Tibial nerve (tissue), 4 donors: ENCODE data around the gene DACT2. TPM values are rescaled to one million over a fixed set of nuclear protein-coding genes. Genes with fewer than 3 reads are reported as not detected.
"Not testable (repeated sequence)": the region's sequence is repeated elsewhere in the genome, so short reads cannot be mapped to it uniquely, and the experiment has no call there.

Experiments used
- DNase-seq, 2 donors: peaks; one replicate each; pipeline ENCODE4 v3.0.0-alpha.2; 2019; ENCODE audit warnings: low spot score in 2 of 2
- H3K27ac ChIP-seq, 4 donors: fragments of 200-600 bp; sonication (generic) in 3 of 4; one replicate each; pipeline ENCODE4 v1.5.1; 2017 to 2019; ENCODE audit warnings: mild to moderate bottlenecking in 1 of 4
- H3K27me3 ChIP-seq, 2 donors: fragments of 200-600 bp; sonication (generic) in 1 of 2; one replicate each; pipeline versions ENCODE4 v1.5.1 to v1.6.0; 2017 to 2019
- H3K36me3 ChIP-seq, 3 donors: fragments of 200-600 bp; sonication (generic); one replicate each; pipeline ENCODE4 v1.5.1; 2018 to 2019
- H3K4me1 ChIP-seq, 4 donors: fragments of 200-600 bp; sonication (generic) in 3 of 4; one replicate each; pipeline ENCODE4 v1.5.1; 2017 to 2019
- H3K4me3 ChIP-seq, 4 donors: fragments of 200-600 bp; sonication (generic) in 3 of 4; one replicate each; pipeline ENCODE4 v1.5.1; 2017 to 2019; ENCODE audit warnings: mild to moderate bottlenecking in 1 of 4, moderate library complexity in 1 of 4
- H3K9me3 ChIP-seq, 4 donors: fragments of 200-600 bp; sonication (generic) in 3 of 4; one replicate each; pipeline ENCODE4 v1.5.1; 2017 to 2019
- CTCF ChIP-seq, 5 experiments: fragments of 200-600 bp in 3 of 5; fragments of 450-650 bp in 2 of 5; sonication (generic) in 3 of 5; IDR thresholded peaks; one replicate each; pipeline ENCODE4 v1.5.1; 2016 to 2019; ENCODE audit warnings: antibody characterized with exemption in 5 of 5, mild to moderate bottlenecking in 3 of 5, moderate library complexity in 2 of 5
- EP300 ChIP-seq, 2 donors: sonication (generic); formaldehyde crosslinking; IDR thresholded peaks; one replicate each; pipeline ENCODE4 v1.6.1; 2017; ENCODE audit warnings: antibody characterized with exemption in 2 of 2, mild to moderate bottlenecking in 1 of 2
- POLR2A ChIP-seq, 2 donors: fragments of 450-650 bp; IDR thresholded peaks; one replicate each; pipeline ENCODE4 v1.6.1; 2017; ENCODE audit warnings: antibody characterized with exemption in 2 of 2, mild to moderate bottlenecking in 2 of 2, moderate library complexity in 2 of 2
- WGBS, 2 donors: methylation state at CpG; one replicate each; pipeline ENCODE4 v1.1.5; 2018; 5-methylcytosine and 5-hydroxymethylcytosine counted together
- total RNA-seq, 4 donors: library from RNA; depleted of rRNA; stranded (reverse); fragments of >200 nt; gene quantifications; one replicate each; pipeline ENCODE4 v1.1.0, GENCODE V29; 2016

Gene DACT2
- total RNA-seq, 4 donors from 2014 or later = 0.30 to 1.5 (median 1.3) TPM; not detected in 1

GRCh38 chr6:168284187-168284586, 35.4 kb downstream of the DACT2 start:
- no peaks in the 10 kb centered on the region for H3K36me3 ChIP-seq
- TF ChIP-seq EP300 (IDR thresholded peaks at IDR 0.05) (no peak), CTCF (IDR thresholded peaks at IDR 0.05) (no peak), POLR2A (IDR thresholded peaks at IDR 0.05) (no peak)
- no peak overlapping the region for H3K4me3 ChIP-seq
- H3K9me3 ChIP-seq = no peaks in the 10 kb centered on the region
- 82% methylated on average over 6 of the region's 6 CpGs for WGBS, 2 donors
- peaks cover 0 to 18% of the 10 kb centered on the region in 2 donors for H3K27me3 ChIP-seq
- no peak overlapping the region for H3K27ac ChIP-seq
- no peaks in the 10 kb centered on the region for H3K4me1 ChIP-seq
- no peak for DNase-seq

GRCh38 chr6:168283686-168284025, 35.9 kb downstream of the DACT2 start:
- Histone ChIP-seq H3K4me3 (no peak overlapping the region), H3K9me3 (no peaks in the 10 kb centered on the region), H3K27ac (no peak overlapping the region), H3K27me3 (peaks cover 0 to 18% of the 10 kb centered on the region in 2 donors), H3K36me3 (no peaks in the 10 kb centered on the region), H3K4me1 (no peaks in the 10 kb centered on the region)
- no peak for DNase-seq
- WGBS, 2 donors = 92 to 94% methylated on average over 14 of the region's 14 CpGs
- no peak for TF ChIP-seq EP300 (IDR thresholded peaks at IDR 0.05)
- TF ChIP-seq POLR2A (IDR thresholded peaks at IDR 0.05) = no peak
- TF ChIP-seq CTCF (IDR thresholded peaks at IDR 0.05) = no peak

GRCh38 chr6:168282985-168283685, 36.4 kb downstream of the DACT2 start:
- DNase-seq = no peak
- Histone ChIP-seq H3K9me3 (no peaks in the 10 kb centered on the region), H3K36me3 (no peaks in the 10 kb centered on the region), H3K27me3 (peaks cover 0 to 18% of the 10 kb centered on the region in 2 donors), H3K27ac (no peak overlapping the region), H3K4me1 (no peaks in the 10 kb centered on the region), H3K4me3 (no peak overlapping the region)
- no peak for TF ChIP-seq CTCF (IDR thresholded peaks at IDR 0.05)
- TF ChIP-seq POLR2A (IDR thresholded peaks at IDR 0.05) = no peak
- TF ChIP-seq EP300 (IDR thresholded peaks at IDR 0.05) = no peak
- WGBS, 2 donors = 92 to 93% methylated on average over 15 to 20 of the region's 20 CpGs

- TF ChIP-seq POLR2A (IDR thresholded peaks at IDR 0.05) (no peak), CTCF (IDR thresholded peaks at IDR 0.05) (no peak), EP300 (IDR thresholded peaks at IDR 0.05) (no peak)
- WGBS, 2 donors = 87 to 88% methylated on average over 7 of the region's 7 CpGs
- Histone ChIP-seq H3K36me3 (no peaks in the 10 kb centered on the region), H3K9me3 (no peaks in the 10 kb centered on the region), H3K27ac (no peak overlapping the region), H3K27me3 (peaks cover 0 to 18% of the 10 kb centered on the region in 2 donors), H3K4me1 (no peaks in the 10 kb centered on the region), H3K4me3 (no peak overlapping the region)
- no peak for DNase-seq
These were observed 37.8 kb downstream of the DACT2 start for GRCh38 chr6:168281826-168282225.

GRCh38 chr6:168281314-168281713, 38.3 kb downstream of the DACT2 start:
- WGBS, 2 donors = 95 to 100% methylated on average over 4 to 9 of the region's 13 CpGs
- H3K27me3 ChIP-seq = peaks cover 0 to 18% of the 10 kb centered on the region in 2 donors
- H3K9me3 ChIP-seq = not testable (repeated sequence)

GRCh38 chr6:168280899-168281245, 38.7 kb downstream of the DACT2 start:
- Histone ChIP-seq H3K9me3 (no peaks in the 10 kb centered on the region), H3K27me3 (peaks cover 0 to 18% of the 10 kb centered on the region in 2 donors), H3K4me3 (no peak overlapping the region), H3K36me3 (no peaks in the 10 kb centered on the region), H3K4me1 (no peaks in the 10 kb centered on the region), H3K27ac (no peak overlapping the region)
- no peak for DNase-seq
- TF ChIP-seq CTCF (IDR thresholded peaks at IDR 0.05) = no peak
- TF ChIP-seq POLR2A (IDR thresholded peaks at IDR 0.05) = no peak
- no peak for TF ChIP-seq EP300 (IDR thresholded peaks at IDR 0.05)
- WGBS, 2 donors = 60 to 71% methylated on average over 10 to 13 of the region's 13 CpGs

More at GRCh38 chr6:168281314-168281713, 38.3 kb downstream of the DACT2 start:
- not testable (repeated sequence) for H3K4me1 ChIP-seq, H3K36me3 ChIP-seq, H3K27ac ChIP-seq, DNase-seq, H3K4me3 ChIP-seq
